HL-60 (cell line): Measurements from ENCODE around the gene ADAMTS17.

Experiments
- DNase-seq, 2 experiments: peaks; one replicate each; pipeline ENCODE4 v3.0.0-alpha.2; 2010 to 2020; ENCODE audit warnings: low read depth in 1 of 2, low spot score in 1 of 2
- H3K27ac ChIP-seq: fragments of 250-450 bp; sonication (Bioruptor Pico); replicated peaks from 2 replicates; pipeline ENCODE4 v1.5.1; 2020; ENCODE audit warnings: mild to moderate bottlenecking, moderate library complexity
- H3K27me3 ChIP-seq: fragments of 250-450 bp; sonication (Bioruptor Pico); 2 replicates; pipeline ENCODE4 v1.5.1; 2021; ENCODE audit warnings: mild to moderate bottlenecking, moderate library complexity; ENCODE audit not compliant: insufficient read depth, poor library complexity, severe bottlenecking
- H3K4me3 ChIP-seq: replicated peaks from 2 replicates; pipeline ENCODE4 v1.5.1; 2011; ENCODE audit warnings: mild to moderate bottlenecking, control low read depth, low read length; ENCODE audit not compliant: insufficient read depth
- CTCF ChIP-seq: IDR thresholded peaks from one replicate; pipeline ENCODE4 v1.5.1; 2011; ENCODE audit warnings: low read length, control low read depth, inconsistent platforms; ENCODE audit not compliant: insufficient read depth
- GABPA ChIP-seq: IDR thresholded peaks from 2 replicates; pipeline ENCODE4 v1.6.1; 2012; ENCODE audit warnings: low read depth
- POLR2AphosphoS5 ChIP-seq: IDR thresholded peaks from 2 replicates; pipeline ENCODE4 v1.6.1; 2012; ENCODE audit warnings: low read depth
- SPI1 ChIP-seq: IDR thresholded peaks from 2 replicates; pipeline ENCODE4 v1.6.1; 2012; ENCODE audit warnings: low read depth, mild to moderate bottlenecking, borderline replicate concordance
- TF ChIP-seq, protein P1 (sequence below): IDR thresholded peaks from 2 replicates; pipeline ENCODE4 v1.6.1; 2012; ENCODE audit warnings: low read depth; ENCODE audit not compliant: insufficient replicate concordance

ADAMTS17 gene

GRCh38 chr15:100020614-100021013 is 321.2 kb downstream of the ADAMTS17 start:
- Histone ChIP-seq H3K4me3 (no peak overlapping the region), H3K27ac (no peak overlapping the region), H3K27me3 (no peaks in the 10 kb centered on the region)
- no peak for DNase-seq
- TF ChIP-seq POLR2AphosphoS5 (no peak), SPI1 (no peak), CTCF (no peak), GABPA (no peak)
- TF ChIP-seq, protein P1, sequence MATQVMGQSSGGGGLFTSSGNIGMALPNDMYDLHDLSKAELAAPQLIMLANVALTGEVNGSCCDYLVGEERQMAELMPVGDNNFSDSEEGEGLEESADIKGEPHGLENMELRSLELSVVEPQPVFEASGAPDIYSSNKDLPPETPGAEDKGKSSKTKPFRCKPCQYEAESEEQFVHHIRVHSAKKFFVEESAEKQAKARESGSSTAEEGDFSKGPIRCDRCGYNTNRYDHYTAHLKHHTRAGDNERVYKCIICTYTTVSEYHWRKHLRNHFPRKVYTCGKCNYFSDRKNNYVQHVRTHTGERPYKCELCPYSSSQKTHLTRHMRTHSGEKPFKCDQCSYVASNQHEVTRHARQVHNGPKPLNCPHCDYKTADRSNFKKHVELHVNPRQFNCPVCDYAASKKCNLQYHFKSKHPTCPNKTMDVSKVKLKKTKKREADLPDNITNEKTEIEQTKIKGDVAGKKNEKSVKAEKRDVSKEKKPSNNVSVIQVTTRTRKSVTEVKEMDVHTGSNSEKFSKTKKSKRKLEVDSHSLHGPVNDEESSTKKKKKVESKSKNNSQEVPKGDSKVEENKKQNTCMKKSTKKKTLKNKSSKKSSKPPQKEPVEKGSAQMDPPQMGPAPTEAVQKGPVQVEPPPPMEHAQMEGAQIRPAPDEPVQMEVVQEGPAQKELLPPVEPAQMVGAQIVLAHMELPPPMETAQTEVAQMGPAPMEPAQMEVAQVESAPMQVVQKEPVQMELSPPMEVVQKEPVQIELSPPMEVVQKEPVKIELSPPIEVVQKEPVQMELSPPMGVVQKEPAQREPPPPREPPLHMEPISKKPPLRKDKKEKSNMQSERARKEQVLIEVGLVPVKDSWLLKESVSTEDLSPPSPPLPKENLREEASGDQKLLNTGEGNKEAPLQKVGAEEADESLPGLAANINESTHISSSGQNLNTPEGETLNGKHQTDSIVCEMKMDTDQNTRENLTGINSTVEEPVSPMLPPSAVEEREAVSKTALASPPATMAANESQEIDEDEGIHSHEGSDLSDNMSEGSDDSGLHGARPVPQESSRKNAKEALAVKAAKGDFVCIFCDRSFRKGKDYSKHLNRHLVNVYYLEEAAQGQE = no peak

DNA sequence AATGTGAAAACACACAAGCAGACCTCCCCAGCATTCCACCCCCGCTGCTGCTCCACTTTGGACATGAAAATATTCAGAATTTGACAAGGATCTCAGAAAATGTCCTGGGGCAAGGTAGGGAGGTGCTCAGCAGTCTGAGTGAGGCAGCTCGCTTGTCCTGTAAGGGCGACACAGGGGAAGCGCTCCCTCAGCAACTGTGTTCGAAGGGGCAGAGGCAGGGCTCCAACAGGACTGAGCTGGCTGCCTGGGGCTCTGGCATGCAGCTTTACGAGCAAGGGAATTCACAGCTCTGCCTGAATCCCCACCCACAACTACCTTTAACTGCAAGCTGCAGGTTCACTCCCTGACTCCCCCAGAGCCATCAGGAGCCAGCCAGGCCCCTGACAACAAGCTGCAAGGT is 321.6 kb downstream of the ADAMTS17 start:
- no peaks in the 10 kb centered on the region for H3K27me3 ChIP-seq
- no peak overlapping the region for H3K4me3 ChIP-seq
- no peak for DNase-seq
- TF ChIP-seq POLR2AphosphoS5 = no peak
- no peak for TF ChIP-seq CTCF
- TF ChIP-seq, protein P1 = no peak
- no peak for TF ChIP-seq SPI1
- TF ChIP-seq GABPA = no peak
- no peak overlapping the region for H3K27ac ChIP-seq

DNA sequence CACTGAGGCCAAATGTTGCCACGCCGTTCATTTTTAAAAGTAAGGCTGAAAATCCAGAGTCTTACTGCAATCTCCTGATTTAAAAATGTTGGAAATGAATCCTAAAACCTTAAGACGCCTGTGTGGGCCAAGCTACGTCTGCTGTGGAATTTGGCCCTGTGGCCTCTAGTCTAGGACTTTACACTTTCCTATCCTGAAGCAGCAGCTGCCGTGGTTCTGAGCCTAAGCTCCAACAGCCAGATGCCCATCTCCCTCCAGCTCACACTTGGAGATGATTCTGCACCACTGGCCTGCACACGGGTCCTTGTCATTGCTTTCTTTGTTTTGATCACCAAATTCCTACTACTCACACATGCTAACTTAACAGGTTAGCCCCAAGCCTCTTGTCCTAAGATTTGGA is 322.2 kb downstream of the ADAMTS17 start:
- H3K4me3 ChIP-seq = no peak overlapping the region
- H3K27ac ChIP-seq = no peak overlapping the region
- H3K27me3 ChIP-seq = no peaks in the 10 kb centered on the region
- TF ChIP-seq SPI1 (no peak), CTCF (no peak), GABPA (no peak), POLR2AphosphoS5 (no peak)
- TF ChIP-seq, protein P1 = no peak
- no peak for DNase-seq
